ENCODE measurements around the gene ROGDI. TPM values are rescaled to one million over a fixed set of nuclear protein-coding genes. Genes with fewer than 3 reads are reported as not detected.

ROGDI gene
- total RNA-seq, 2 experiments from 2014 or later = 6.3 to 7.6 TPM

DNA sequence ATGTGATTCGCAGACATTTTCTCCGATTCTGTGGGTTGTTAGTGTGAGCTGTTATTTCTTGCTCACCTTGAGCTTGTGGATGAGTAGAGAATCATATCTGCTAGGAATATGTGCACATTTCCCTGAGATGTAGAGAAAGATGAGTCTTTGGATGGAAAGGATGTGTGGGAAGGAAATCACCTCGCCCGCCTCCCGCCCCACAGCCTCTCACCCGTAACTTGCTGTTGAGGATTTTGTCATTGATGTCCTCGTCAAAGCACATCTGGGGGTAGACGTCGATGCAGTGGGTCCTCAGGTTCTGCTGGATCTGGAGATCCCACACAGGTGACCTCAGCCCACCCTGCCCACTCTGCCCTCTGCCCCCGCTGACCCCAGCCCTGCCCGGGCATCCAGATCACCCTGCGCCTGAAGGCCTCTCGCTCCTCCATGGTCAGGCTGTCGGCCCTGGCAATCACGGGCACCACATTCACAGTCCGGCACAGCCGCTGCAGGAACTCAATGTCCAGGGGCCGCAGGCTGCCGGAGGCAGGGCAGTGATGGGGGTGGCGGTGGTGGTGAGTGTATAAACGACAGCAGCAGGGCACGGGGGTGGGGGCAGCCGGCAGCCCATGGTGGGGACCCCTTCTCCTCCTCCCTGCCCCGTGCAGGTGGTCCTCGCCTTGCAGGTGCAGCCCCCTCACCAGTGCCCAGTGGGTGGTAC lies 19.0 kb downstream of the ROGDI start:
- H2AFZ ChIP-seq (ENCODE audit: low read length) = no peak overlapping the region
- no peaks in the 10 kb centered on the region for H4K20me1 ChIP-seq (ENCODE audit: insufficient read depth, low read length)
- ChIA-PET POLR2A (no interaction called here), CTCF (ENCODE audit: unreplicated experiment) (no interaction called here)
- no peaks in the 10 kb centered on the region for H3K9me2 ChIP-seq (ENCODE audit: insufficient read depth, low read length)
- H3K4me3 ChIP-seq (ENCODE audit: low read depth, low read length, poor library complexity, severe bottlenecking) = no peak overlapping the region
- no peak overlapping the region for H3K27ac ChIP-seq (ENCODE audit: low read depth, low read length, poor library complexity, severe bottlenecking)
- H3K36me3 ChIP-seq (ENCODE audit: insufficient read depth, low read length) = no peaks in the 10 kb centered on the region
- BruUV-seq (replicated peaks) = no TSS peak
- intact Hi-C loops (cut with micrococcal nuclease; ENCODE audit: unreplicated experiment) = no loop called here
- H3K9me3 ChIP-seq (ENCODE audit: low read length) = no peaks in the 10 kb centered on the region
- no peak for DNase-seq (ENCODE audit: low spot score)
- H3K79me2 ChIP-seq (ENCODE audit: insufficient read depth, low read depth, low read length) = no peaks in the 10 kb centered on the region
- H3K4me2 ChIP-seq (ENCODE audit: low read length) = no peak overlapping the region
- no peaks in the 10 kb centered on the region for H3K4me1 ChIP-seq (ENCODE audit: insufficient read depth, low read length, poor library complexity, severe bottlenecking)
- TF ChIP-seq EZH2phosphoT487 (IDR thresholded peaks at IDR 0.05; ENCODE audit: borderline replicate concordance, low read depth, low read length) = no peak
- TF ChIP-seq, protein P1, sequence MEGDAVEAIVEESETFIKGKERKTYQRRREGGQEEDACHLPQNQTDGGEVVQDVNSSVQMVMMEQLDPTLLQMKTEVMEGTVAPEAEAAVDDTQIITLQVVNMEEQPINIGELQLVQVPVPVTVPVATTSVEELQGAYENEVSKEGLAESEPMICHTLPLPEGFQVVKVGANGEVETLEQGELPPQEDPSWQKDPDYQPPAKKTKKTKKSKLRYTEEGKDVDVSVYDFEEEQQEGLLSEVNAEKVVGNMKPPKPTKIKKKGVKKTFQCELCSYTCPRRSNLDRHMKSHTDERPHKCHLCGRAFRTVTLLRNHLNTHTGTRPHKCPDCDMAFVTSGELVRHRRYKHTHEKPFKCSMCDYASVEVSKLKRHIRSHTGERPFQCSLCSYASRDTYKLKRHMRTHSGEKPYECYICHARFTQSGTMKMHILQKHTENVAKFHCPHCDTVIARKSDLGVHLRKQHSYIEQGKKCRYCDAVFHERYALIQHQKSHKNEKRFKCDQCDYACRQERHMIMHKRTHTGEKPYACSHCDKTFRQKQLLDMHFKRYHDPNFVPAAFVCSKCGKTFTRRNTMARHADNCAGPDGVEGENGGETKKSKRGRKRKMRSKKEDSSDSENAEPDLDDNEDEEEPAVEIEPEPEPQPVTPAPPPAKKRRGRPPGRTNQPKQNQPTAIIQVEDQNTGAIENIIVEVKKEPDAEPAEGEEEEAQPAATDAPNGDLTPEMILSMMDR (conservative IDR thresholded peaks at IDR 0.05; ENCODE audit: low read length) = no peak

DNA sequence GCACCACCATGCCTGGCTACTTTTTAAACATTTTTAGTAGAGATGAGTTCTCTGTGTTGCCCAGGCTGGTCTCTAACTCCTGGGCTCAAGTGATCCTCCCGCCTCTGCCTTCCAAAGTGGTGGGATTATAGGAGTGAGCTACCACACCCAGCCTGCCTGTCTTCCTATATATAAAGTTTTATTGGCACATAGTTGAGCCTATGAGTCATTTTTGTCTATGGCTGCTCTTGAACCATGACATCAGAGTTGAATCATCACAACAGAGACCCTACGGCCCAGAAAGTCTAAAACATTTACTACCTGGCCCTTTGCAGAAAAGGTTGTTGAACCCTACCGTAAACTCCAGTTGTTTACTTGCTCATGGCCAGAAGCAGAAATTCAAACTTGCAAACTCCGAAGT lies 22.2 kb downstream of the ROGDI start:
- H3K4me3 ChIP-seq (ENCODE audit: low read depth, low read length, poor library complexity, severe bottlenecking) = no peak overlapping the region
- CTCF ChIA-PET (ENCODE audit: unreplicated experiment) = no interaction called here
- H3K27ac ChIP-seq (ENCODE audit: low read depth, low read length, poor library complexity, severe bottlenecking) = no peak overlapping the region
- no peaks in the 10 kb centered on the region for H3K79me2 ChIP-seq (ENCODE audit: insufficient read depth, low read depth, low read length)
- no peak overlapping the region for H3K4me2 ChIP-seq (ENCODE audit: low read length)
- TF ChIP-seq, protein P1 (conservative IDR thresholded peaks at IDR 0.05; ENCODE audit: low read length) = no peak
- TF ChIP-seq EZH2phosphoT487 (IDR thresholded peaks at IDR 0.05; ENCODE audit: borderline replicate concordance, low read depth, low read length) = no peak
- H3K9me3 ChIP-seq (ENCODE audit: low read length) = no peaks in the 10 kb centered on the region
- DNase-seq (ENCODE audit: low spot score) = no peak
- no peaks in the 10 kb centered on the region for H3K4me1 ChIP-seq (ENCODE audit: insufficient read depth, low read length, poor library complexity, severe bottlenecking)
- POLR2A ChIA-PET = interaction anchor here (0.6 kb wide), 1 partner anchor 8 kb away, joined by 3 read pairs; no protein-coding TSS in a partner anchor
- intact Hi-C loops (cut with micrococcal nuclease; ENCODE audit: unreplicated experiment) = no loop called here
- no peak overlapping the region for H2AFZ ChIP-seq (ENCODE audit: low read length)
- H3K9me2 ChIP-seq (ENCODE audit: insufficient read depth, low read length) = no peaks in the 10 kb centered on the region
- no TSS peak for BruUV-seq (replicated peaks)
- no peaks in the 10 kb centered on the region for H3K36me3 ChIP-seq (ENCODE audit: insufficient read depth, low read length)
- H4K20me1 ChIP-seq (ENCODE audit: insufficient read depth, low read length) = no peaks in the 10 kb centered on the region

DNA sequence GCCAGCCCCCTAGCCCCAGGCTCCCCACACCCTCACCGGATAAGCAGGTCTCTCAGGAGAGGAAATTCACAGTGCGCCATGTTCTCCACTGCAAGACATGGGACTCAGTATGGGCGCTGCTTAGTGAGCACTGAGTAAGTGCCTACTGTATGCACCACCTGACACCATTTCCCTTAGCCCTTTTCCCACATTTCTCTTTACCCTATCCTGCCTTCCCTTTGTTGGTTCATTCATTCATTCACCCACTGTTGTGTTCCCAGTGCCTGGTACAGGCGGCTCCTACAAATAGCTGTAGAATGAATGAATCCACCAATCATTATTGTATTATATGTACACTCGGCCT lies 24.4 kb downstream of the ROGDI start:
- no peaks in the 10 kb centered on the region for H3K79me2 ChIP-seq (ENCODE audit: insufficient read depth, low read depth, low read length)
- TF ChIP-seq, protein P1 (conservative IDR thresholded peaks at IDR 0.05; ENCODE audit: low read length) = no peak
- TF ChIP-seq EZH2phosphoT487 (IDR thresholded peaks at IDR 0.05; ENCODE audit: borderline replicate concordance, low read depth, low read length) = no peak
- CTCF ChIA-PET (ENCODE audit: unreplicated experiment) = no interaction called here
- POLR2A ChIA-PET = no interaction called here
- no peaks in the 10 kb centered on the region for H3K9me2 ChIP-seq (ENCODE audit: insufficient read depth, low read length)
- no peaks in the 10 kb centered on the region for H3K36me3 ChIP-seq (ENCODE audit: insufficient read depth, low read length)
- no peaks in the 10 kb centered on the region for H3K9me3 ChIP-seq (ENCODE audit: low read length)
- no peaks in the 10 kb centered on the region for H3K4me1 ChIP-seq (ENCODE audit: insufficient read depth, low read length, poor library complexity, severe bottlenecking)
- H3K4me3 ChIP-seq (ENCODE audit: low read depth, low read length, poor library complexity, severe bottlenecking) = no peak overlapping the region
- DNase-seq (ENCODE audit: low spot score) = no peak
- no peaks in the 10 kb centered on the region for H4K20me1 ChIP-seq (ENCODE audit: insufficient read depth, low read length)
- no TSS peak for BruUV-seq (replicated peaks)
- H3K4me2 ChIP-seq (ENCODE audit: low read length) = no peak overlapping the region
- H2AFZ ChIP-seq (ENCODE audit: low read length) = no peak overlapping the region
- no peak overlapping the region for H3K27ac ChIP-seq (ENCODE audit: low read depth, low read length, poor library complexity, severe bottlenecking)
- intact Hi-C loops (cut with micrococcal nuclease; ENCODE audit: unreplicated experiment) = no loop called here

Data from OCI-LY7 (cell line).